Measurements from ENCODE around the gene CFDP1.
A peak's percentile ranks its signal among the peaks of the same experiment; 100 is the strongest.

CFDP1 gene

GRCh38 chr16:75292691-75293090 is 140.6 kb downstream of the CFDP1 start:
- Histone ChIP-seq H3K4me2 (ENCODE audit: insufficient read depth, low read length) (no peak overlapping the region), H3K36me3 (ENCODE audit: insufficient read depth, low read length) (peaks cover 65% of the 10 kb centered on the region), H3K27me3 (ENCODE audit: insufficient read depth, low read length, poor library complexity) (no peaks in the 10 kb centered on the region), H3K79me2 (ENCODE audit: insufficient read depth, low read length) (no peaks in the 10 kb centered on the region), H2AFZ (ENCODE audit: low read depth, low read length) (no peak overlapping the region), H3K9me3 (ENCODE audit: insufficient read depth, low read length, severe bottlenecking) (no peaks in the 10 kb centered on the region), H3K4me3 (ENCODE audit: low read depth in 1 of 2, low read length in 2 of 2) (no peak overlapping the region), H3K9ac (ENCODE audit: low read depth, low read length) (no peak overlapping the region), H3K4me1 (ENCODE audit: insufficient read depth, low read length) (peaks cover 10% of the 10 kb centered on the region), H4K20me1 (ENCODE audit: insufficient read depth, low read length) (peaks cover 58% of the 10 kb centered on the region), H3K27ac (ENCODE audit: low read length) (no peak overlapping the region)
- ATAC-seq (ENCODE audit: insufficient read depth, low read depth) (no peak), DNase-seq (no peak)
- TF ChIP-seq EZH2 (IDR thresholded peaks at IDR 0.05; ENCODE audit: borderline replicate concordance, low read depth, low read length, severe bottlenecking): no peak
- TF ChIP-seq, protein P1, sequence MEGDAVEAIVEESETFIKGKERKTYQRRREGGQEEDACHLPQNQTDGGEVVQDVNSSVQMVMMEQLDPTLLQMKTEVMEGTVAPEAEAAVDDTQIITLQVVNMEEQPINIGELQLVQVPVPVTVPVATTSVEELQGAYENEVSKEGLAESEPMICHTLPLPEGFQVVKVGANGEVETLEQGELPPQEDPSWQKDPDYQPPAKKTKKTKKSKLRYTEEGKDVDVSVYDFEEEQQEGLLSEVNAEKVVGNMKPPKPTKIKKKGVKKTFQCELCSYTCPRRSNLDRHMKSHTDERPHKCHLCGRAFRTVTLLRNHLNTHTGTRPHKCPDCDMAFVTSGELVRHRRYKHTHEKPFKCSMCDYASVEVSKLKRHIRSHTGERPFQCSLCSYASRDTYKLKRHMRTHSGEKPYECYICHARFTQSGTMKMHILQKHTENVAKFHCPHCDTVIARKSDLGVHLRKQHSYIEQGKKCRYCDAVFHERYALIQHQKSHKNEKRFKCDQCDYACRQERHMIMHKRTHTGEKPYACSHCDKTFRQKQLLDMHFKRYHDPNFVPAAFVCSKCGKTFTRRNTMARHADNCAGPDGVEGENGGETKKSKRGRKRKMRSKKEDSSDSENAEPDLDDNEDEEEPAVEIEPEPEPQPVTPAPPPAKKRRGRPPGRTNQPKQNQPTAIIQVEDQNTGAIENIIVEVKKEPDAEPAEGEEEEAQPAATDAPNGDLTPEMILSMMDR (IDR thresholded peaks at IDR 0.05; ENCODE audit: borderline replicate concordance, extremely low read depth, low read length, poor library complexity, severe bottlenecking): no peak

DNA sequence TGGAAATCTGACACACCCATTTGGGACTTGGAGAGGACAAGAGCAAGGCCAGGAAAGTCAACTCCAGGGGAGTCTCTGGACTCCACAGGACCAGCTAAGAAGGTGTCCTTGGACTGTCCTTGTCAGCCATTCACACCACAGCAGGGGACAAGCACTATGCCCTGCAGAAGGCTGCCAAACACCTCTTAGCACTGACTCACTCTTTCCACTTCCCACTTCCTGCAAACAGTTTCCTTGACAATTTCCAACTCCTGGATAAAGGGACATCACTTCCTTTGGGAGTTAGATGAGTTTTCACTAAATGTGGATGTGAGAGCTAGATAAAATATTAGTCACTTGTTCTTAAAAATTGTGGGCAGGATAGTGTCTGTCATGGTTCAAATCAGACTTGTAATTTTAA is 144.1 kb downstream of the CFDP1 start:
- Histone ChIP-seq H3K4me2 (ENCODE audit: insufficient read depth, low read length) (no peak overlapping the region), H3K9me3 (ENCODE audit: insufficient read depth, low read length, severe bottlenecking) (peaks cover 2% of the 10 kb centered on the region), H3K27ac (ENCODE audit: low read length) (no peak overlapping the region), H4K20me1 (ENCODE audit: insufficient read depth, low read length) (peaks cover 56% of the 10 kb centered on the region), H3K9ac (ENCODE audit: low read depth, low read length) (no peak overlapping the region), H3K79me2 (ENCODE audit: insufficient read depth, low read length) (no peaks in the 10 kb centered on the region), H3K36me3 (ENCODE audit: insufficient read depth, low read length) (peaks cover 42% of the 10 kb centered on the region), H3K27me3 (ENCODE audit: insufficient read depth, low read length, poor library complexity) (no peaks in the 10 kb centered on the region), H2AFZ (ENCODE audit: low read depth, low read length) (no peak overlapping the region), H3K4me1 (ENCODE audit: insufficient read depth, low read length) (peaks cover 10% of the 10 kb centered on the region), H3K4me3 (ENCODE audit: low read depth in 1 of 2, low read length in 2 of 2) (no peak overlapping the region)
- TF ChIP-seq EZH2 (IDR thresholded peaks at IDR 0.05; ENCODE audit: borderline replicate concordance, low read depth, low read length, severe bottlenecking): no peak
- TF ChIP-seq, protein P1 (IDR thresholded peaks at IDR 0.05; ENCODE audit: borderline replicate concordance, extremely low read depth, low read length, poor library complexity, severe bottlenecking): no peak
- DNase-seq (no peak), ATAC-seq (ENCODE audit: insufficient read depth, low read depth) (no peak)

DNA sequence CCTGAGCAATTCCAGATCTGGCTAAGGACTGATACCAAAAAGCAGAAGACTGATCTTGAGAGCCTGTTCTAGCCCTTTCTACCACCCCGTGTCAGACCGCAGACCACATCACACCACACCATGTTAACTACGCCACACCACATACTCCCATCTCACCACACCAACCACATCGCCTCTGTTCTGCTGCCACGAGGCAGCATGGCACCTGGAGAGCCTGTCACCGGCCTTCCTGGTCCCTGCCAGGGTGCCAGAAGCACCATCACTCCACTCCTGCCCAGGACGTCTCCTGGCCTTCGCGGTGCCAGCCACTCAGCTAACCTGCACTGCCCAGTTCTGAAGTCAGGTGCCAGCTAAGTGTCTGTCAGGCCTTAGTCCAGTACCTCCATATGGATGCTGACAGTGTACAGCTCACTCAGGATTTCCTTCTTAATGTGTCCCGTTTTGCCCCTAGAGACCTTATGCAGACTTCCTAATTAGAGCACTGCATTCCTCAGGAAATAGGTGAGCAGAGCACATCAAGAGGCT is 144.6 kb downstream of the CFDP1 start:
- Histone ChIP-seq H3K4me3 (ENCODE audit: low read depth in 1 of 2, low read length in 2 of 2) (no peak overlapping the region), H3K27ac (ENCODE audit: low read length) (no peak overlapping the region), H3K9ac (ENCODE audit: low read depth, low read length) (no peak overlapping the region), H2AFZ (ENCODE audit: low read depth, low read length) (no peak overlapping the region), H3K79me2 (ENCODE audit: insufficient read depth, low read length) (no peaks in the 10 kb centered on the region), H3K4me2 (ENCODE audit: insufficient read depth, low read length) (no peak overlapping the region), H3K9me3 (ENCODE audit: insufficient read depth, low read length, severe bottlenecking) (peaks cover 2% of the 10 kb centered on the region), H3K36me3 (ENCODE audit: insufficient read depth, low read length) (peaks cover 37% of the 10 kb centered on the region), H3K4me1 (ENCODE audit: insufficient read depth, low read length) (peaks cover 10% of the 10 kb centered on the region), H4K20me1 (ENCODE audit: insufficient read depth, low read length) (peaks cover 56% of the 10 kb centered on the region), H3K27me3 (ENCODE audit: insufficient read depth, low read length, poor library complexity) (no peaks in the 10 kb centered on the region)
- peak; percentile 98 for ATAC-seq (ENCODE audit: insufficient read depth, low read depth)
- peak; percentile 81 for DNase-seq
- TF ChIP-seq, protein P1 (IDR thresholded peaks at IDR 0.05; ENCODE audit: borderline replicate concordance, extremely low read depth, low read length, poor library complexity, severe bottlenecking): no peak
- no peak for TF ChIP-seq EZH2 (IDR thresholded peaks at IDR 0.05; ENCODE audit: borderline replicate concordance, low read depth, low read length, severe bottlenecking)
